ENCODE results near the gene CFAP61.
"Not testable (repeated sequence)": the region's sequence is repeated elsewhere in the genome, so short reads cannot be mapped to it uniquely, and the experiment has no call there.

The CFAP61 gene

GRCh38 chr20:20235681-20236080 is 183.3 kb downstream of the CFAP61 start:
- DNase-seq, result no peak

DNA sequence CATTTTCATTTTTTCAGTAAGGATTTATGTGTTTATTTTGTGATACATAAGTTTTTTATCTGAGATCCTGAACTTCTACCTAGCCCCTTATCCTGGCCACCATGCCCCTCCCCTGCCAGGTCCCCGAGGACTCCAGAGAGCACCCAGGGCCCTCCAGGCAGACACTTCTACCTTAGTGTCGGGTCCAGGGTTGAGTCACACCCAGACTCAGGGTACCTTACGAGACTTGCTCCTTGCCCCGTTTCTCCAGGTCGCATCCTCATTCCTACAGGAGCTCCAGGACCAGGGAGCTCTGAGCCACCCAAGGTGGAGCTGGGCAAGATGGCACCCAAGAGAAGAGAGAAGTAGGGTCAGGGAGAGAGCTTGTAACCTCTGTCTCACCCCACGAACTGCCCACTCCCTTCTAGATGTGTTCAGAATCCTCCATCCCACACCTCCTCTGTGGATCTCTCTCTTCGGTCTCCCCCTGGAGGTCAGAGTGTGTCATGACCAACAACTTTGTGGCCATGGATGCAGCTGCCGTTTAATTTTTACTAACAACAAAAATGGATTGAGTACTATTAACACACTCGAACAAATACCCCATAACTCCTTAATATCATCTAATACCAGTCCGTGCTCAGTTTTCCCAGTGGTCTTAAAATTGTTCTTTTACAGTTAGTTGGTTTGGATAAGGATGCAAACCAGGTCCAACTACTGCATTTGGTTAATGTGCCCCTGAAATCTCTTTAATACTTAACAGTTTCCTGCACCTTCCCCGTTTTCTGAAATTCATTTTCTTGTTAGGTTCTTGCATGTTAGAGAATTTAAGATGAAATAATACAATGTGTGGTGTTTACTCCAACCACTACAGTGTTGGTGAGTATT is 185.0 kb downstream of the CFAP61 start:
- DNase-seq, result peak in 1 of 2 donors; percentile 3

GRCh38 chr20:20241976-20242375 is 189.6 kb downstream of the CFAP61 start:
- DNase-seq, result no peak

DNA sequence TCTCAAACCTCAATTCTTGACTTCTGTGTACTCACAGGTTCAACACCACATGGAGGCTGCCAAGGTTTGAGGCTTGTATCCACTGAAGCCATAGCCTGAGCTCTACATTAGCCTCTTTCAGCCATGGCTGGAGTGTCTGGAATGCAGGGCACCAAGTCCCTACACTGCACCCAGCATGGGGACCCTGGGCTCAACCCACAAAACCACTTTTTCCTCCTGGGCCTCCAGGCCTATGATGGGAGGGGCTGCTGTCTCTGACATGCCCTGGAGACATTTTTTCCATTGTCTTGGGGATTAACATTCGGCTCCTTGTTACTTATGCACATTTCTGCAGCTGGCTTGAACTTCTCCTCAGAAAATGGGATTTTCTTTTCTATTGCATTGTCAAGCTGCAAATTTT is 192.1 kb downstream of the CFAP61 start:
- not testable (repeated sequence) for DNase-seq

DNA sequence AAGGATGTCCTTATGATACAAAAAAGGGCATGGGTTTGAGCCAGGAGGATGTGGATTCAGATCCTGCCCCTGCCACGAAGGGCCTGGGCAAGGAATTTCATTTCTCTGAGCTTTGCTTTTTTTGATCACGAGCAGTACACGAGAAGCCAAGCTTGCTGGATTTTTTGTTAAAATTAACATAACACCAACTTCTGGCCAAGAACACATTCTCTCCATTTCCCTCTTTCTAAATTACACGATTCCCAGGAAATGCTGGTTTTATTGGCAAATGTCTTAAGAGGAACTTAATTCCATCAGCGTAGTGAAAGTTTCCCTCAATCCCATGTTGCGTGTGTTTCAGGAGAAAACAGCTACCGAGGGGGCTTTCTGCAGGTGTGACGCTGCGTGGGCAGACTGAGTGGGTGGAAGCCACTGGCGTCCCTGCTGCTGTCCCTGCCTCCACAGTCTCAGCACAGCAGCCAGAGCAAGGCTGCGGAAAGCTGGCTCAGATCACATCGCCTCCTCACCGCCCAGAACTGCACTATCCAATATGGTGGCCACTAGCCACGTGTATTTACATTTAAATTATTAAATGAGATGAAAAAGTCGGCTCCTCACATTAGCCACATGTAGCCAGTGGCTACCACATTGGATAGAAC is 194.8 kb downstream of the CFAP61 start:
- DNase-seq, result no peak

DNA sequence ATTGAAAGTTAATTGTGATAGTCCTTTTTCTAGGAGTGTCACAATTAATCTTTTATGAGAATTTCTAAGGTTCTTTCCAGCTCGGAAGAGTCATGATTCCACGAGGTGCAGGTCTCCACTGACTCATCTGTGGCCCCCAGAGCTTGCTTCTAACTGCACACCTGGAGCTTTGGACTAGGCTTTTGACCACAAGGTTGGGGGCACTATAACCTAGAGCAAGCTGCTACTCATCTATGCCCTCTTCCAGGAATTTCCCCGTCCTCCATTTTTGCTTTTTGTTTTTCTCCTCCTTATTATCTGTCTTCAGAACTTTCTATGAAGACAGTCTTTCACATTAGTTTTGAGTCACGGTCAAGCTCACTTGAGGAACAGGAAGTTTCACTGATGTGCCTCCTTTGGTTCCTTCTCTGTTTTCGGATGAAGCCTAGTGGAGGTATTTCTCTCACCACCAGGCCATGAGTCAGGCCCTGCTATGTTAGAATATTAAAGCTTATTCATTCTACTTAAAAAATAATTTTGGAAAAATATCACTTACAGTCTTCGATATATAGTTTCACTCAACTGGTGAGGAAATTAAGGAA is 196.4 kb downstream of the CFAP61 start:
- DNase-seq, result no peak

- DNase-seq, result no peak
Measured at GRCh38 chr20:20251317-20251716, 199.0 kb downstream of the CFAP61 start.

DNA sequence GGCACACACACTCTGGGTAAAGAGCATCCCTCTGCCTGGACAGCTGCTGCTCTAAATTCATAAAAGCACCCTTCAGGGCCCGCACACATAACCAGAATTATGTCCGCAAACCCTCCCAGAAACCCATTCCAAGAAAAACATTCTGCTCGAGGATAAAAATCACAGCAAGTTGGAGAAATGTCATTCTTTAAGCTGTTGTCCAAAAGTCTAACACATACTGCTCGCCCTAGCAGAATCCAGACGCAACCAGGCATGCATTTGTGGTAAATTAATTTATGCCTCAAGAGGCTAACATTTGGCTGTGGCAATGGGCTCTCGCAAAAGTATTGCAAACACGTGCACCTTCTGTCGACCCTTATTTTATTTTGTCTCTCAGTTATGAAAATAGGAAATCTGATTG is 199.5 kb downstream of the CFAP61 start:
- no peak for DNase-seq

GRCh38 chr20:20253039-20253743 is 200.9 kb downstream of the CFAP61 start:
- no peak for DNase-seq

GRCh38 chr20:20253744-20254330 is 201.5 kb downstream of the CFAP61 start:
- no peak for DNase-seq

DNA sequence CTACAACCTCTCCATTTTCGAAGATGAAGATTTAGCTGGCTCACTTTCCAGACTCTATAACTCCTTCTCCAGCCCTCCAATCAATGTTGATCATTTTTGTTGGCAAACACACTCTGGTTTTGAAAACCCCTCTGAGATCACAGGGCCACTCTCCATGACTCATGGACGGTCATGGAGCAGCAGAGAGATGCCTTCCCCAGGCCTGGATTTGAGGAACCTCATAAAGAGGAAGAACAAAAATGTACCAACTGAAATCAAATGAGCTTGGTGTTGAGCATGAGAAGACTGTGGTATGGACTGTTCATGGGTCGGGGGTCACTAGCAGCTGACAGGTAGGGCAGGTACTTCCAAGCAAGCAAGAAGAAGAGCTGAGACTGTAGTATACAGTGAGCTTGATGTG is 202.8 kb downstream of the CFAP61 start:
- no peak for DNase-seq

GRCh38 chr20:20259533-20259932 is 207.2 kb downstream of the CFAP61 start:
- no peak for DNase-seq

DNA sequence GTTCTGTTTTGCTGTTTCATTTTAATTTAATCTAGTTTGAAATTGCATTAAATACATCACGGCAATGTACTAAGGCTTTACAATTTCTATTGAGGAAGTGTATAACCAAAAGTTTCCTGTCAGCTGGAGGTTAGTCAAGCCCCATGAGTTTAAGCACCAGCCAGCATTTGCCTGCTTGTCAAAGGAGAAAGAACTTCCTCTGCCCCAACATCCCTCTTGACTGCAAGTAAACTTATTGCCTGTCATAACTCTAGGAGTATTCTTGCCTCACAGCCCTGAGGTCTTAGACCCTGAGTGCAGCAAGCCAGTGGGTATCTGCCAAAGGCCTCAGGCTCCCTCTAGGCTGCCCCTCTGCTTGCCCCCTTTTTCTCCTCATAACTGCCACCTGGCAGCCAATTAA is 208.8 kb downstream of the CFAP61 start:
- no peak for DNase-seq

- DNase-seq, result no peak
Measured at GRCh38 chr20:20265210-20265609, 212.9 kb downstream of the CFAP61 start.

- DNase-seq, result no peak
Measured at GRCh38 chr20:20266552-20266951, 214.2 kb downstream of the CFAP61 start.

DNA sequence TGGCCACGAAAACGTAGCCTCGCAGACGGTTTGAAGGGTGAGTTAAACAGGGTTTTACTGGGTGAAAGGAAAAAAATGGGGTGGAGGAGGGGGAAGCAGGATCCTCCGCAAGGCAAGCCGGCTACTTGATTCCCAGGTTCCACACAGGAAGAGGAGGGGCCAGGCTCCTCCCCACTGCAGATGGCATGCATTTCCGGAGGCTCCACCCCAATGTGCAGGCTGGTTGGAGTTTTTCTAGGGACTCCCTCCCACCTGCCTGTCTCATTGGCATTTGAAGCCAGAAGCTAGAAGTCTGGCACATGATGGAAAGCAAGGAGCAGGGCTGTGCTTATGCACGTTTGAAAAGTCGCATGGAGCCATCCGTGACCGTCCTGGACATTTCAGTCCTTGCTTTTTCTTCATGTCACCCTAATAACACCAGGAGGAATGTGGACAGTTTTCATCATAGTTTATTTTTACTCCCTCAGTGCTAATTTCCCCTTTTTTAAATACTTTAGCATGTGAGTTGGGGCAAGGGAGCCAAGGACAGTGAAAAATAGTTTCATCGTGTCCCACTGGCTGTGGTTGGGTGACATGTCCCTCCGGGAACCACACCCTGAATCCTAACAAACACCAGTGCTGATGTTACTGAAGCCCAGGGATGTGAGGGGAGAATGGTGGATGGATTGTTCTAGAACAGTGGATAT is 215.5 kb downstream of the CFAP61 start:
- DNase-seq, result no peak

DNA sequence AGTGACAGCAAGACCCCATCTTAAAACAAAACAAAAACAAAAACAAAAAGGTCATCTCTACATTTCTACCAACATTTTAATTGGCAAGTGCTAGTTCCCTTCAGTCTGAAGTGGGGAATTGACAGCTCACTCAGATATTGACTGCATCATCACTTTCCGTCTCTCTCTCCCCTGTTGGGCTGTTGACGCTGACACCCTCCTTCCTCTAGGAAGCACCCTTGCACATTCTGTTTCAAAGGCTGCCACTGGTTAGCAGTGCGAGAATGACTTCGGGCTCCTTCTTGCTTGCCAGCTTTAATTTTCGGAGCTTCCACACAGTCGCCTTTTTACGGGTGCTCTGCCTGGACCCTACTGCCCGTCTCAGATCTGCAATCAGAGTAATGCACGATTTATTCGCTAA is 218.9 kb downstream of the CFAP61 start:
- DNase-seq, result no peak

DNA sequence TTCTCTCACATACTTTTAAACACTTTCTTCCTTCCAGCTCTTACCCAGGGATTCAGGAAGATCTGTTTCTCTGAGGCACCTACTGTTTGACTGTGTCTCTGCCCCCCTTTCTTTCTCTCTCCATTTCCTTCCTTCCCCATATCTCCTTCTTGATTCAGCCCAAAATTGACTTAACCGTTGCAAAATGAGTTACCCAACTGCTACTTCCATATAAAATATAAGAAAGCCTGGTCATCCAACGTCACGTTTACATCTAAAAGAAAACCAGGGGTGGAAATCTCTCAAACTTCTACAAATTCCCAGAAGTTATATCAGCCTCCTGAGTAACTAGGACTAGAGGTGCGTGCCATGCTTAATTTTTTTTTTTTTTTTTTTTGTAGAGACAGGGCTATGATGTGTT is 220.4 kb downstream of the CFAP61 start:
- no peak for DNase-seq

DNA sequence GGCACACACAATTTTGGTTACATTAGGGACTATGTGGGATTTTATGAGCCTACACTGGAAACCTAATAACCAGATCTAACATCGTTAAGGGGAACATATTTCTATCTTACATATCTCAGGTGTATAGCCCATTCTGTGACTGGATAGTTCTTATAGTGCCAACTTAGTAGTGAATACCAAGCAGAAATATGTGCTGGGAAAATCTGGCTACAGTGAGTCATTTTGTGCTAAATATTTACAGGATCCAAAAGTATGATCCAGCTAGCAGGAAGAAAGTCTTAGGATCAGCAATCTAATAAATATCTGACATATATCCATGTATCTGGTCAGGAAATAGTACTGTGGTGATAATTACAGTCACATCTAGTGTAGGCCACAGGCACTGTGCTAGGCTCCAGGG is 221.0 kb downstream of the CFAP61 start:
- DNase-seq, result no peak

GRCh38 chr20:20274821-20275220 is 222.5 kb downstream of the CFAP61 start:
- DNase-seq, result no peak

GRCh38 chr20:20275636-20276035 is 223.3 kb downstream of the CFAP61 start:
- DNase-seq, result no peak

DNA sequence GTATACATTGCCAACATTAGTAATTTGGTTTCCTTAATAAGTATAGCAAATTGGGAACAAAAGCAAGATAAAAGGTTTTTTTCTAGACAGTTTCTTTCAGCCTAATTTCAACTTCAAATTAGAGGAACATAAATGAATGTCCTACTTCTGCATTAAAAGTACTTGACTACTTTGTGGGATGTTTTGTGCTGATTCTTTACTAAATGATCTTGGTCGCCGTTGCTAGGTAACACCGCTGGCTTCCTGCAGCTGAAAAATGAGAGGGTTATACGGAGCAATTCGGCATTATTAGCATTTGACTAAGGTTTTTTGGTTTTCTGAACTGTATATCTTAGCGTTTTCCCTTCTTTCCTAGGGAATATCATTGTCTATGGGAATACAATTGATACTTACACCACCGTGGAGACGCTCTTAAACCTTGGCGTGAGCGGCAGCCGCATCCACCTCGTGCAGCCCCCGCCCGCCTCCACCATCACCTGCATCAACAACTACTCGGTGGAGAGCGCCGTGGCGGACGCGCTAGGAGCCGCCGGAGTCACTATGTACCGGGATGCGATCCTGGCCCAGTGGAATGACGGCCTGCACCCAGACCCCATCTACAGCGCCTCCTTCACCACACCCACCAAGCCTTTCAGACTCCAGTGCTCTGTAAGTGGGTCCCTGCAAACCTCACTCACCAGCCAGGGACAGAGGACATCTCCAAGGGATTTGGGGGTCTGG is 224.6 kb downstream of the CFAP61 start:
- no peak for DNase-seq

Data from activated CD4-positive, alpha-beta T cell treated with anti-CD3 and anti-CD28 coated beads for 4 hours (primary cell).